Smooth muscle cell (in vitro differentiated cells): ENCODE results near the gene KIAA1958. TPM values are rescaled to one million over a fixed set of nuclear protein-coding genes. Genes with fewer than 3 reads are reported as not detected.

Experiments
- DNase-seq: peaks from one replicate; lab custom pipeline; 2025; ENCODE audit not compliant: unreplicated experiment; lab: John Stamatoyannopoulos, UW
- H2AFZ ChIP-seq: fragments of 200-600 bp; sonication (generic); 2 replicates; pipeline ENCODE4 v1.6.0; 2016; ENCODE audit warnings: antibody characterized with exemption, low read depth, mild to moderate bottlenecking
- H3F3A ChIP-seq: fragments of 200-600 bp; sonication (generic); 2 replicates; pipeline ENCODE4 v1.6.0; 2017; ENCODE audit warnings: antibody characterized with exemption, low read depth
- H3K27ac ChIP-seq: fragments of 200-600 bp; sonication (generic); 2 replicates; pipeline ENCODE4 v1.5.1; 2016; ENCODE audit warnings: low read depth, mild to moderate bottlenecking
- H3K27me3 ChIP-seq: fragments of 200-600 bp; sonication (generic); 2 replicates; pipeline ENCODE4 v1.6.1; 2016; ENCODE audit warnings: low read depth, mild to moderate bottlenecking
- H3K36me3 ChIP-seq: fragments of 200-600 bp; sonication (generic); 2 replicates; pipeline ENCODE4 v1.5.1; 2016; ENCODE audit warnings: low read depth
- H3K4me1 ChIP-seq: fragments of 200-600 bp; sonication (generic); 2 replicates; pipeline ENCODE4 v1.5.1; 2016; ENCODE audit warnings: low read depth
- H3K4me2 ChIP-seq: fragments of 200-600 bp; sonication (generic); 2 replicates; pipeline ENCODE4 v1.6.0; 2016; ENCODE audit warnings: mild to moderate bottlenecking
- H3K4me3 ChIP-seq: fragments of 200-600 bp; sonication (generic); 2 replicates; pipeline ENCODE4 v1.5.1; 2016; ENCODE audit warnings: mild to moderate bottlenecking
- H3K79me2 ChIP-seq: fragments of 200-600 bp; sonication (generic); 2 replicates; pipeline ENCODE4 v1.6.0; 2016; ENCODE audit warnings: low read depth, mild to moderate bottlenecking
- H3K9ac ChIP-seq: fragments of 200-600 bp; sonication (generic); 2 replicates; pipeline ENCODE4 v1.6.0; 2016; ENCODE audit warnings: low read depth
- H3K9me3 ChIP-seq: fragments of 200-600 bp; sonication (generic); replicated peaks from 2 replicates; pipeline ENCODE4 v1.5.1; 2016; ENCODE audit warnings: low read depth
- H4K20me1 ChIP-seq: fragments of 200-600 bp; sonication (generic); 2 replicates; pipeline ENCODE4 v1.6.0; 2016; ENCODE audit warnings: low read depth
- CTCF ChIP-seq: fragments of 200-600 bp; sonication (generic); IDR thresholded peaks from 2 replicates; pipeline ENCODE4 v1.5.1; 2017; ENCODE audit warnings: borderline replicate concordance, mild to moderate bottlenecking, antibody characterized with exemption; ENCODE audit not compliant: insufficient read depth, poor library complexity, severe bottlenecking
- whole genome bisulfite sequencing: methylation state at CpG from one replicate; pipeline ENCODE4 v1.1.7; 2016; ENCODE audit warnings: low lambda C conversion rate; 5-methylcytosine and 5-hydroxymethylcytosine counted together
- polyA plus RNA-seq: library from polyadenylated mRNA; unstranded; fragments of >200 nt; fragmentation: Nextera tagmentation; extraction: Ambion mirVana; gene quantifications from 2 replicates; pipeline ENCODE4 v1.2.1, GENCODE V29; 2016
- total RNA-seq: library from RNA; depleted of rRNA; stranded (reverse); fragments of >200 nt; gene quantifications from 2 replicates; pipeline ENCODE4 v1.2.3, GENCODE V29; 2014

The KIAA1958 gene
- total and polyA plus RNA-seq, 2 experiments from 2014 or later, result 1.1 to 1.8 TPM

- no peak for DNase-seq
- no peak overlapping the region for H3K27ac ChIP-seq
- no peaks in the 10 kb centered on the region for H3K27me3 ChIP-seq
- H3K4me3 ChIP-seq, result no peak overlapping the region
- no peaks in the 10 kb centered on the region for H3K9me3 ChIP-seq
- H4K20me1 ChIP-seq, result no peaks in the 10 kb centered on the region
- no peak overlapping the region for H2AFZ ChIP-seq
- no peak overlapping the region for H3K9ac ChIP-seq
- TF ChIP-seq CTCF, result no peak
- no peaks in the 10 kb centered on the region for H3K36me3 ChIP-seq
- peaks cover 8% of the 10 kb centered on the region for H3K4me1 ChIP-seq
- H3K4me2 ChIP-seq, result peak overlapping the region; percentile 59
- WGBS, result 13% methylated on average over 1 of the region's 1 CpG
- no peaks in the 10 kb centered on the region for H3F3A ChIP-seq
- no peaks in the 10 kb centered on the region for H3K79me2 ChIP-seq
Observed at GRCh38 chr9:112532427-112532826, 45.8 kb downstream of the KIAA1958 start.

GRCh38 chr9:112533660-112534059, 47.0 kb downstream of the KIAA1958 start:
- Histone ChIP-seq H3K27me3 (no peaks in the 10 kb centered on the region), H3K4me2 (no peak overlapping the region), H3K79me2 (no peaks in the 10 kb centered on the region), H3K36me3 (no peaks in the 10 kb centered on the region), H3F3A (no peaks in the 10 kb centered on the region), H3K4me3 (no peak overlapping the region), H3K9ac (no peak overlapping the region), H4K20me1 (no peaks in the 10 kb centered on the region), H3K4me1 (peaks cover 8% of the 10 kb centered on the region), H3K27ac (no peak overlapping the region), H3K9me3 (no peaks in the 10 kb centered on the region), H2AFZ (no peak overlapping the region)
- no peak for DNase-seq
- no peak for TF ChIP-seq CTCF
- WGBS, result 84% methylated on average over 3 of the region's 3 CpGs

- H4K20me1 ChIP-seq, result no peaks in the 10 kb centered on the region
- no peaks in the 10 kb centered on the region for H3F3A ChIP-seq
- DNase-seq, result no peak
- H3K9me3 ChIP-seq, result no peaks in the 10 kb centered on the region
- no peak overlapping the region for H2AFZ ChIP-seq
- no peak overlapping the region for H3K9ac ChIP-seq
- H3K4me1 ChIP-seq, result peaks cover 8% of the 10 kb centered on the region
- no peaks in the 10 kb centered on the region for H3K79me2 ChIP-seq
- no peaks in the 10 kb centered on the region for H3K36me3 ChIP-seq
- H3K4me3 ChIP-seq, result no peak overlapping the region
- no peak overlapping the region for H3K4me2 ChIP-seq
- H3K27me3 ChIP-seq, result no peaks in the 10 kb centered on the region
- no peak overlapping the region for H3K27ac ChIP-seq
- 0% methylated on average over 1 of the region's 1 CpG for WGBS
- no peak for TF ChIP-seq CTCF
Observed at GRCh38 chr9:112535301-112535700, 48.7 kb downstream of the KIAA1958 start.

- H3K4me2 ChIP-seq, result no peak overlapping the region
- no peak overlapping the region for H2AFZ ChIP-seq
- H3K27ac ChIP-seq, result no peak overlapping the region
- peaks cover 8% of the 10 kb centered on the region for H3K4me1 ChIP-seq
- no peaks in the 10 kb centered on the region for H3K9me3 ChIP-seq
- no peak overlapping the region for H3K4me3 ChIP-seq
- H3K36me3 ChIP-seq, result no peaks in the 10 kb centered on the region
- no peak for DNase-seq
- no peaks in the 10 kb centered on the region for H4K20me1 ChIP-seq
- no peak for TF ChIP-seq CTCF
- H3K27me3 ChIP-seq, result no peaks in the 10 kb centered on the region
- H3K79me2 ChIP-seq, result no peaks in the 10 kb centered on the region
- 79% methylated on average over 1 of the region's 1 CpG for WGBS
- H3F3A ChIP-seq, result no peaks in the 10 kb centered on the region
- no peak overlapping the region for H3K9ac ChIP-seq
Observed at GRCh38 chr9:112535811-112536210, 49.2 kb downstream of the KIAA1958 start.
